DND-41 (cell line): ENCODE data around the gene CGRRF1.

ENCODE experiments used
- ATAC-seq: fragments of 200-7000 bp; cut with Tn5 transposase; 3 replicates; pipeline ENCODE4 v1.9.1; 2021; ENCODE audit warnings: low read depth; ENCODE audit not compliant: insufficient read depth
- DNase-seq: peaks from one replicate; pipeline ENCODE4 v3.0.0-alpha.2; 2020
- H2AFZ ChIP-seq: 2 replicates; pipeline ENCODE4 v1.6.0; 2012; ENCODE audit warnings: low read depth, low read length
- H3K27ac ChIP-seq: 2 replicates; pipeline ENCODE4 v1.5.1; 2012; ENCODE audit warnings: low read length, inconsistent platforms
- H3K27me3 ChIP-seq: fragments of 200-600 bp; sonication (generic); 2 replicates; pipeline ENCODE4 v1.6.0; 2012; ENCODE audit warnings: low read length, mild to moderate bottlenecking, inconsistent platforms; ENCODE audit not compliant: insufficient read depth, poor library complexity
- H3K36me3 ChIP-seq: 2 replicates; pipeline ENCODE4 v1.5.1; 2012; ENCODE audit warnings: low read length, inconsistent platforms; ENCODE audit not compliant: insufficient read depth
- H3K4me1 ChIP-seq: 2 replicates; pipeline ENCODE4 v1.5.1; 2012; ENCODE audit warnings: mild to moderate bottlenecking, low read length; ENCODE audit not compliant: insufficient read depth
- H3K4me2 ChIP-seq: 2 replicates; pipeline ENCODE4 v1.6.0; 2012; ENCODE audit warnings: mild to moderate bottlenecking, moderate library complexity, low read length, inconsistent platforms; ENCODE audit not compliant: insufficient read depth
- H3K4me3 ChIP-seq, 2 experiments: fragments of 200-600 bp in 1 of 2; shearing (Covaris generic) in 1 of 2; 2 replicates each; pipeline ENCODE4 v1.5.1; 2012 to 2016; ENCODE audit warnings: inconsistent platforms in 2 of 2, low read length in 2 of 2, mild to moderate bottlenecking in 2 of 2, low read depth in 1 of 2, moderate library complexity in 1 of 2
- H3K79me2 ChIP-seq: 2 replicates; pipeline ENCODE4 v1.6.0; 2012; ENCODE audit warnings: low read length, inconsistent platforms; ENCODE audit not compliant: insufficient read depth
- H3K9ac ChIP-seq: 2 replicates; pipeline ENCODE4 v1.6.0; 2012; ENCODE audit warnings: low read depth, mild to moderate bottlenecking, inconsistent platforms, low read length, moderate library complexity
- H3K9me3 ChIP-seq: 2 replicates; pipeline ENCODE4 v1.5.1; 2012; ENCODE audit warnings: low read length, moderate library complexity, mild to moderate bottlenecking, inconsistent platforms; ENCODE audit not compliant: insufficient read depth, severe bottlenecking
- H4K20me1 ChIP-seq: 2 replicates; pipeline ENCODE4 v1.6.0; 2012; ENCODE audit warnings: low read length; ENCODE audit not compliant: insufficient read depth
- CTCF ChIP-seq: IDR thresholded peaks from 2 replicates; pipeline ENCODE4 v1.5.1; 2012; ENCODE audit warnings: borderline replicate concordance, low read length, moderate library complexity, mild to moderate bottlenecking; ENCODE audit not compliant: poor library complexity, severe bottlenecking; ENCODE audit errors: extremely low read depth
- EZH2 ChIP-seq: IDR thresholded peaks from 3 replicates; pipeline ENCODE4 v1.6.1; 2012; ENCODE audit warnings: borderline replicate concordance, low read depth, mild to moderate bottlenecking, moderate library complexity, low read length, inconsistent platforms; ENCODE audit not compliant: severe bottlenecking

Gene CGRRF1

DNA sequence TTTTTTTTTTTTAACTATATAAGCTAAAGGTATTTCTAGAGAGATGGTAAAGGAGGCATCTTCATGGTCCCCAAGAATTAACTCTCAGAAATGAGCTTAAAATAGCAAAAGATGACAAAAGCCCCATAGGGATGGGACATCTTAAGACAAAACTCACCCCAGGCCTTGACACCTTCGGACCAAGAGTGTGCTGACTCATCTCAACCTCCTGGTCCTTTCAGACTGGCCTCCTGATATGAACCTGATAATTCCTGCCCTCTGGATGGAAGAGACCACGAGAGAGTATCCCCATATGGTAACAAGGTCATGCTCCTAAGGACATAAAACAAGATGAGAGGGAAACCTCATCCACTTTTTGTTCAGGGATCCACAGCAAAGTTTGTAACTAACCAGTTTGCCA, 12.5 kb upstream of the CGRRF1 start:
- H4K20me1 ChIP-seq = no peaks in the 10 kb centered on the region
- no peak for DNase-seq
- H3K27ac ChIP-seq = no peak overlapping the region
- TF ChIP-seq EZH2 (no peak), CTCF (no peak)
- H3K4me2 ChIP-seq = no peak overlapping the region
- no peaks in the 10 kb centered on the region for H3K4me1 ChIP-seq
- peaks cover 15% of the 10 kb centered on the region for H3K27me3 ChIP-seq
- no peak overlapping the region for H3K4me3 ChIP-seq
- no peak overlapping the region for H2AFZ ChIP-seq
- no peaks in the 10 kb centered on the region for H3K36me3 ChIP-seq
- no peak overlapping the region for H3K9ac ChIP-seq
- H3K9me3 ChIP-seq = no peaks in the 10 kb centered on the region
- ATAC-seq = no peak
- H3K79me2 ChIP-seq = no peaks in the 10 kb centered on the region

DNA sequence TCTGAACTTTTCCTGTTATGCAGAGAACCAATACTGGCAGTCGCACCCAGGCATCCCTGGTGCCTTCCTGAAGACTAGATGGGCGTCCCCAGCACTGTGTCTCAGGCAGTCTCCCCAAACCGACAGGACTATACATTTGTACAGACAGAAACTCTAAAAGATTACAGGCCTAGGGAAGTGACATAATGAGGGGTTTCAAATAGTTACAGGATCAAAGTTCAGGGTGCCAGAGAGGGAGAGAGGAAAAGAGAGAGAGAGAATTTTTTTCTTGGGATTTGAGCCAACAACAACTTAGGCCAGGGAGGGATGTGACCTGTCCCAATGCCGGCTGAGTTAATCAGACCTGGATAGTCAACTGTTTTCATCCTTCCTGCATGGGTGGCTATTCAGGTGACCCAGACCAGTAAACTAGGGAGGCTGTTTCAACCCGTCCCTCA, 11.6 kb upstream of the CGRRF1 start:
- H2AFZ ChIP-seq = no peak overlapping the region
- H3K4me1 ChIP-seq = no peaks in the 10 kb centered on the region
- no peak overlapping the region for H3K27ac ChIP-seq
- H3K4me2 ChIP-seq = no peak overlapping the region
- no peaks in the 10 kb centered on the region for H4K20me1 ChIP-seq
- no peak overlapping the region for H3K9ac ChIP-seq
- H3K27me3 ChIP-seq = peaks cover 15% of the 10 kb centered on the region
- no peak overlapping the region for H3K4me3 ChIP-seq
- no peaks in the 10 kb centered on the region for H3K9me3 ChIP-seq
- DNase-seq (no peak), ATAC-seq (no peak)
- H3K79me2 ChIP-seq = no peaks in the 10 kb centered on the region
- no peaks in the 10 kb centered on the region for H3K36me3 ChIP-seq
- TF ChIP-seq CTCF (no peak), EZH2 (no peak)

DNA sequence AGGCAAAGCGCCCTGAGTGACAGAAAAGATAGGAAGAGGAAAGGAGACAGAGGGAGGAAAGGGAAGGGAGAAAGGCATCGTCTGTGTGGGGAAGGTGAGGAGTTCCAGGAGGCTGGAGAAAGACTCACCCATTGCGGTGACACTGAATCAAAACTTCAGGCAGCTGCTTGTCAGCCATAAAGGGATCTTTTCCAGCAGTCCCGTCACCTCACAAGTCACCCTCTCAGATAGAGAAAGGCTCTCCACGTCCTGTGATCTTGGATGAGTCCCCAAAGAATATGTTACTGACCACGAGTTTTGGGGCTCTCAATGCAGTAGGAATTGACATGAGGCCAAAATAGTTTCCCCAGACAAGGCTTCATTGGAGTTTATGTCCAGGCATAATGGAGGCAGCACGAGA, 11.1 kb upstream of the CGRRF1 start:
- H3K27ac ChIP-seq = no peak overlapping the region
- H3K4me2 ChIP-seq = no peak overlapping the region
- no peak for DNase-seq
- H3K9ac ChIP-seq = no peak overlapping the region
- TF ChIP-seq CTCF (no peak), EZH2 (no peak)
- no peaks in the 10 kb centered on the region for H3K36me3 ChIP-seq
- no peaks in the 10 kb centered on the region for H3K79me2 ChIP-seq
- peaks cover 15% of the 10 kb centered on the region for H3K27me3 ChIP-seq
- H3K4me1 ChIP-seq = no peaks in the 10 kb centered on the region
- no peak overlapping the region for H2AFZ ChIP-seq
- H3K4me3 ChIP-seq = no peak overlapping the region
- no peak for ATAC-seq
- H3K9me3 ChIP-seq = no peaks in the 10 kb centered on the region
- H4K20me1 ChIP-seq = no peaks in the 10 kb centered on the region

DNA sequence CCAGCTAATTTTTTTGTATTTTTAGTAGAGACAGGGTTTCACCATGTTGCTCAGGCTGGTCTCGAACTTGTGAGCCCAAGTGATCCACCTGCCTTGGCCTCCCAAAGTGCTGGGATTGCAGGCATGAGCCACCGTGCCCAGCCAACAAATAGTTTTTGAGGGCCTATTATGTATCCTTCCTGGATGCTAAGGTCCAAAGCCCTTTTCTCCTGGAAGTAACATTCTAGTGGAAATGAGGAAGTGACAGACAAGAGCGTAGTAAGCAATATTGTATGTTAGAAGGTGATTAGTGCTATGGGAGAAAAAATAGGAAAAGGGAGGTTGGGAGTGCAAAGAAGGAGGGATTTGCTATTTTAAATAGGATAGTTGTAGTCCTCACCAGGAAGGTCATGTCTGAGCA, 9.0 kb upstream of the CGRRF1 start:
- DNase-seq (no peak), ATAC-seq (no peak)
- Histone ChIP-seq H3K9me3 (no peaks in the 10 kb centered on the region), H3K27me3 (peaks cover 15% of the 10 kb centered on the region), H3K4me2 (no peak overlapping the region), H3K4me3 (no peak overlapping the region), H2AFZ (no peak overlapping the region), H3K27ac (no peak overlapping the region), H3K36me3 (no peaks in the 10 kb centered on the region), H3K79me2 (no peaks in the 10 kb centered on the region), H3K9ac (no peak overlapping the region), H4K20me1 (no peaks in the 10 kb centered on the region), H3K4me1 (no peaks in the 10 kb centered on the region)
- TF ChIP-seq EZH2 (no peak), CTCF (no peak)
